K562 (cell line): ENCODE data around the gene TPMT. TPM values are rescaled to one million over a fixed set of nuclear protein-coding genes. Genes with fewer than 3 reads are reported as not detected.

Experiments
- ARID1B ChIP-seq: fragments of 450-650 bp; IDR thresholded peaks from 2 replicates; pipeline ENCODE4 v1.6.1; 2016; ENCODE audit warnings: antibody characterized with exemption, mild to moderate bottlenecking, inconsistent platforms
- ATF7 ChIP-seq: fragments of 450-650 bp; IDR thresholded peaks from 2 replicates; pipeline ENCODE4 v1.7.1; 2014; ENCODE audit warnings: mild to moderate bottlenecking, moderate library complexity
- CC2D1A ChIP-seq: fragments of 450-650 bp; IDR thresholded peaks from 2 replicates; pipeline ENCODE4 v1.6.1; 2017; ENCODE audit warnings: mild to moderate bottlenecking
- CHD1 ChIP-seq: fragments of 200-600 bp; sonication (generic); IDR thresholded peaks from one replicate; pipeline ENCODE4 v1.6.1; 2012; ENCODE audit warnings: mild to moderate bottlenecking, moderate library complexity, low read length, inconsistent platforms
- DACH1 ChIP-seq: fragments of 450-650 bp; IDR thresholded peaks from 2 replicates; pipeline ENCODE4 v1.6.1; 2018; ENCODE audit not compliant: partially characterized antibody
- DPF2 ChIP-seq: fragments of 450-650 bp; IDR thresholded peaks from 2 replicates; pipeline ENCODE4 v1.6.1; 2016
- ELF4 ChIP-seq: fragments of 450-650 bp; formaldehyde crosslinking; IDR thresholded peaks from 2 replicates; pipeline ENCODE4 v1.4.0; 2022; ENCODE audit warnings: missing genetic modification characterization
- EP400 ChIP-seq: fragments of 450-650 bp; IDR thresholded peaks from 2 replicates; pipeline ENCODE4 v1.6.1; 2017; ENCODE audit warnings: antibody characterized with exemption, mild to moderate bottlenecking, moderate library complexity
- HDAC8 ChIP-seq: fragments of 450-650 bp; IDR thresholded peaks from 2 replicates; pipeline ENCODE4 v1.6.1; 2016; ENCODE audit warnings: mild to moderate bottlenecking, missing genetic modification characterization, moderate library complexity, missing compliant biosample characterization
- HDGF ChIP-seq: fragments of 450-650 bp; IDR thresholded peaks from 2 replicates; pipeline ENCODE4 v1.6.1; 2016
- MAFF ChIP-seq: IDR thresholded peaks from 2 replicates; pipeline ENCODE4 v1.6.1; 2012; ENCODE audit warnings: low read length, improper control_type of control experiment
- NBN ChIP-seq: fragments of 450-650 bp; IDR thresholded peaks from 2 replicates; pipeline ENCODE4 v1.6.1; 2016; ENCODE audit warnings: low read depth, mild to moderate bottlenecking
- NFIC ChIP-seq: fragments of 450-650 bp; IDR thresholded peaks from 2 replicates; pipeline ENCODE4 v1.6.1; 2017; ENCODE audit warnings: mild to moderate bottlenecking, inconsistent platforms
- POLR2B ChIP-seq: fragments of 450-650 bp; IDR thresholded peaks from 2 replicates; pipeline ENCODE4 v1.6.1; 2018; ENCODE audit warnings: low read depth; ENCODE audit not compliant: partially characterized antibody
- PTTG1 ChIP-seq: fragments of 450-650 bp; IDR thresholded peaks from 2 replicates; pipeline ENCODE4 v1.6.1; 2016; ENCODE audit warnings: low read depth, mild to moderate bottlenecking, missing genetic modification characterization, missing compliant biosample characterization
- SIN3A ChIP-seq, 2 experiments: fragments of 150-350 bp in 1 of 2; IDR thresholded peaks; 2 replicates each; pipeline ENCODE4 v1.6.1; 2011 to 2016; ENCODE audit warnings: borderline replicate concordance in 2 of 2, low read depth in 2 of 2, low read length in 2 of 2, mild to moderate bottlenecking in 2 of 2, moderate library complexity in 2 of 2; ENCODE audit not compliant: control insufficient read depth in 1 of 2
- SMARCA5 ChIP-seq: fragments of 450-650 bp; IDR thresholded peaks from 2 replicates; pipeline ENCODE4 v1.6.1; 2016
- SREBF2 ChIP-seq: sonication (generic); formaldehyde crosslinking; IDR thresholded peaks from 2 replicates; pipeline ENCODE4 v1.4.0; 2020; ENCODE audit warnings: mild to moderate bottlenecking, missing genetic modification reagents
- SRSF3 ChIP-seq: fragments of 200-400 bp; formaldehyde crosslinking; IDR thresholded peaks from 2 replicates; pipeline ENCODE4 v1.6.1; 2016; ENCODE audit warnings: mild to moderate bottlenecking, low read length, moderate library complexity; ENCODE audit not compliant: insufficient read depth
- TAF9B ChIP-seq: fragments of 450-650 bp; IDR thresholded peaks from 2 replicates; pipeline ENCODE4 v1.6.1; 2018; ENCODE audit warnings: mild to moderate bottlenecking; ENCODE audit not compliant: partially characterized antibody
- TOE1 ChIP-seq, 2 experiments: fragments of 450-650 bp in 1 of 2; sonication (generic) in 1 of 2; formaldehyde crosslinking in 1 of 2; IDR thresholded peaks; 2 replicates each; pipeline versions ENCODE4 v1.7.1 to v1.8.0; 2016 to 2022; ENCODE audit warnings: borderline replicate concordance in 2 of 2, mild to moderate bottlenecking in 2 of 2, antibody characterized with exemption in 1 of 2, inconsistent platforms in 1 of 2, low read depth in 1 of 2, missing genetic modification reagents in 1 of 2, moderate library complexity in 1 of 2
- TRIM24 ChIP-seq, 2 experiments: fragments of 450-650 bp; IDR thresholded peaks; 2 replicates each; pipeline ENCODE4 v1.6.1; 2016
- ZBTB1 ChIP-seq: sonication (generic); formaldehyde crosslinking; IDR thresholded peaks from 2 replicates; pipeline ENCODE4 v1.8.1; 2023; ENCODE audit warnings: missing genetic modification reagents, low read depth, mild to moderate bottlenecking, borderline replicate concordance
- polyA plus RNA-seq, 8 experiments: library from polyadenylated mRNA; depleted of rRNA in 4 of 8; stranded (reverse) in 5 of 8; unstranded in 3 of 8; fragments of >200 nt; fragmentation: Nextera tagmentation in 2 of 8; fragmentation: Illumina TruSeq in 1 of 8; extraction: Ambion mirVana in 2 of 8; extraction: Trizol in 1 of 8; gene quantifications; 2 replicates each; pipeline versions ENCODE4 v1.2.1 to v1.2.3, GENCODE V29; 2011 to 2014; ENCODE audit warnings: inconsistent platforms in 1 of 8, missing spikeins in 1 of 8
- total RNA-seq, 7 experiments: library from RNA; depleted of rRNA in 6 of 7; stranded (reverse); fragments of >200 nt in 6 of 7; fragmentation: Illumina TruSeq in 2 of 7; extraction: Trizol in 2 of 7; gene quantifications; 2 replicates each; pipeline versions ENCODE4 v1.2.1 to v1.2.3, GENCODE V29; 2011 to 2021; ENCODE audit warnings: low replicate concordance in 1 of 7
- TF ChIP-seq, protein P1 (sequence below), 2 experiments: fragments of 450-650 bp; IDR thresholded peaks; 2 replicates each; pipeline ENCODE4 v1.6.1; 2016
- TF ChIP-seq, protein P2 (sequence below): sonication (generic); formaldehyde crosslinking; IDR thresholded peaks from 2 replicates; pipeline ENCODE4 v1.8.0; 2022; ENCODE audit warnings: mild to moderate bottlenecking, missing genetic modification reagents

The TPMT gene
- total and polyA plus RNA-seq, 9 of the 15 experiments (the other 6 are each of a cell fraction or from before 2014, with no cell fraction given): 24.2 to 67.4 (median 46.5) TPM

DNA sequence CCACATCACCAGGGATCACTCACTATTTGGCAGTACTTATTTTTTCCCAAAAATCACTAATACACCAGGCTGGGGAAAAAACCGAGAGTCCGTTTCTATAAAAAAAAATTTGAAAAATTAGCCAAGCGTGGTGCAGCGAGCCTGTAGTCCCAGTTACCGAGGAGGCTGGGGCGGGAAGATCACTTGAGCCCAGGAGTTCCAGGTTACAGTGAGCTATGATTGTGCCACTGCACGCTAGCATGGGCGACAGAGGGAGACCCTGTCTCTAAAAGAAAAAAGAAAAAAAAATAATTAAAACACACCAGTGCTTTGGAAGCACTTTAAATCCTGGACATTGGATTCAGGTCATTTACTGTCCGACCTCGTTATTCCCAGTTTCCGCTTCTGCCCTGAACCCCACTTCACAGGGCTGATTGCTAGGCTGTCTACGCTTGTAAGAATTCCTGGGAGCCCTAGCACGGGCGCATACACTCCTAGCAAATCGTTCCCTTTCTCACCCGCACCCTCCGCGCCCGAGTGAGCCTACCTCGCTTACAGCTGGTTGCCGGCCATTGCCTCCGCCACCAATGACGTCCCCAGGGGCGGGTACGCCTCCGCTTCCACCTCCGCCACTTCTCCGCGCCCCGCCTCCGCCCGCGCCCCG is at the start of gene TPMT (continued):
- TF ChIP-seq, protein P1, sequence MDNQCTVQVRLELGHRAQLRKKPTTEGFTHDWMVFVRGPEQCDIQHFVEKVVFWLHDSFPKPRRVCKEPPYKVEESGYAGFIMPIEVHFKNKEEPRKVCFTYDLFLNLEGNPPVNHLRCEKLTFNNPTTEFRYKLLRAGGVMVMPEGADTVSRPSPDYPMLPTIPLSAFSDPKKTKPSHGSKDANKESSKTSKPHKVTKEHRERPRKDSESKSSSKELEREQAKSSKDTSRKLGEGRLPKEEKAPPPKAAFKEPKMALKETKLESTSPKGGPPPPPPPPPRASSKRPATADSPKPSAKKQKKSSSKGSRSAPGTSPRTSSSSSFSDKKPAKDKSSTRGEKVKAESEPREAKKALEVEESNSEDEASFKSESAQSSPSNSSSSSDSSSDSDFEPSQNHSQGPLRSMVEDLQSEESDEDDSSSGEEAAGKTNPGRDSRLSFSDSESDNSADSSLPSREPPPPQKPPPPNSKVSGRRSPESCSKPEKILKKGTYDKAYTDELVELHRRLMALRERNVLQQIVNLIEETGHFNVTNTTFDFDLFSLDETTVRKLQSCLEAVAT (IDR thresholded peaks at IDR 0.05): peak; percentile 78; a peak in 1 of 4 replicates
- 0 out of 2 replicates have a peak, but pooled peaks have one; percentile 54 for TF ChIP-seq TOE1 (IDR thresholded peaks at IDR 0.05; ENCODE audit: borderline replicate concordance)
- no peak for TF ChIP-seq TOE1 (CRISPR knock-in tag; IDR thresholded peaks at IDR 0.05; ENCODE audit: borderline replicate concordance, low read depth)
- TF ChIP-seq HDAC8 (tag): no peak
- 0 out of 2 replicates have a peak, but pooled peaks have one; percentile 16 for TF ChIP-seq SMARCA5
- TF ChIP-seq, protein P2, sequence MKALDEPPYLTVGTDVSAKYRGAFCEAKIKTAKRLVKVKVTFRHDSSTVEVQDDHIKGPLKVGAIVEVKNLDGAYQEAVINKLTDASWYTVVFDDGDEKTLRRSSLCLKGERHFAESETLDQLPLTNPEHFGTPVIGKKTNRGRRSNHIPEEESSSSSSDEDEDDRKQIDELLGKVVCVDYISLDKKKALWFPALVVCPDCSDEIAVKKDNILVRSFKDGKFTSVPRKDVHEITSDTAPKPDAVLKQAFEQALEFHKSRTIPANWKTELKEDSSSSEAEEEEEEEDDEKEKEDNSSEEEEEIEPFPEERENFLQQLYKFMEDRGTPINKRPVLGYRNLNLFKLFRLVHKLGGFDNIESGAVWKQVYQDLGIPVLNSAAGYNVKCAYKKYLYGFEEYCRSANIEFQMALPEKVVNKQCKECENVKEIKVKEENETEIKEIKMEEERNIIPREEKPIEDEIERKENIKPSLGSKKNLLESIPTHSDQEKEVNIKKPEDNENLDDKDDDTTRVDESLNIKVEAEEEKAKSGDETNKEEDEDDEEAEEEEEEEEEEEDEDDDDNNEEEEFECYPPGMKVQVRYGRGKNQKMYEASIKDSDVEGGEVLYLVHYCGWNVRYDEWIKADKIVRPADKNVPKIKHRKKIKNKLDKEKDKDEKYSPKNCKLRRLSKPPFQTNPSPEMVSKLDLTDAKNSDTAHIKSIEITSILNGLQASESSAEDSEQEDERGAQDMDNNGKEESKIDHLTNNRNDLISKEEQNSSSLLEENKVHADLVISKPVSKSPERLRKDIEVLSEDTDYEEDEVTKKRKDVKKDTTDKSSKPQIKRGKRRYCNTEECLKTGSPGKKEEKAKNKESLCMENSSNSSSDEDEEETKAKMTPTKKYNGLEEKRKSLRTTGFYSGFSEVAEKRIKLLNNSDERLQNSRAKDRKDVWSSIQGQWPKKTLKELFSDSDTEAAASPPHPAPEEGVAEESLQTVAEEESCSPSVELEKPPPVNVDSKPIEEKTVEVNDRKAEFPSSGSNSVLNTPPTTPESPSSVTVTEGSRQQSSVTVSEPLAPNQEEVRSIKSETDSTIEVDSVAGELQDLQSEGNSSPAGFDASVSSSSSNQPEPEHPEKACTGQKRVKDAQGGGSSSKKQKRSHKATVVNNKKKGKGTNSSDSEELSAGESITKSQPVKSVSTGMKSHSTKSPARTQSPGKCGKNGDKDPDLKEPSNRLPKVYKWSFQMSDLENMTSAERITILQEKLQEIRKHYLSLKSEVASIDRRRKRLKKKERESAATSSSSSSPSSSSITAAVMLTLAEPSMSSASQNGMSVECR (CRISPR knock-in tag): peak; percentile 83
- TF ChIP-seq SRSF3: no peak
- TF ChIP-seq ATF7: peak; percentile 63; the same call in 1 of the 2 replicates
- TF ChIP-seq CC2D1A: 0 out of 2 replicates have a peak, but pooled peaks have one; percentile 19
- TF ChIP-seq EP400: peak; percentile 39; the same call in 1 of the 2 replicates
- TF ChIP-seq ELF4 (CRISPR knock-in tag): 0 out of 2 replicates have a peak, but pooled peaks have one; percentile 8
- TF ChIP-seq PTTG1 (tag): no peak
- TF ChIP-seq SREBF2: no peak
- TF ChIP-seq POLR2B: peak; percentile 94
- TF ChIP-seq ZBTB1 (CRISPR knock-in tag): 0 out of 2 replicates have a peak, but pooled peaks have one; percentile 33
- peak; percentile 75 for TF ChIP-seq TAF9B
- TF ChIP-seq DPF2: peak; percentile 78
- no peak for TF ChIP-seq HDGF
- TF ChIP-seq DACH1: peak; percentile 82
- TF ChIP-seq ARID1B: peak; percentile 35; the same call in 1 of the 2 replicates
- peak; percentile 94 to 95 for TF ChIP-seq SIN3A (IDR thresholded peaks at IDR 0.05; ENCODE audit: borderline replicate concordance in 2 of 2, control insufficient read depth in 1 of 2, low read depth in 2 of 2, low read length in 2 of 2)
- TF ChIP-seq NFIC: 0 out of 2 replicates have a peak, but pooled peaks have one; percentile 8
- TF ChIP-seq MAFF: no peak
- peak; percentile 90; the same call in 1 of the 2 replicates for TF ChIP-seq NBN
- TF ChIP-seq TRIM24 (IDR thresholded peaks at IDR 0.05): 0 out of 4 replicates have a peak, but pooled peaks of 1 of the 2 experiments have one; percentile 44
- TF ChIP-seq CHD1: peak; percentile 46
